Suprapubic skin (tissue), 4 donors: Measurements from ENCODE around the gene NEU4. TPM values are rescaled to one million over a fixed set of nuclear protein-coding genes. Genes with fewer than 3 reads are reported as not detected.
"Not testable (repeated sequence)": the region's sequence is repeated elsewhere in the genome, so short reads cannot be mapped to it uniquely, and the experiment has no call there.

Experiments
- DNase-seq, 2 donors: peaks; one replicate each; pipeline ENCODE4 v3.0.0-alpha.2; 2019; ENCODE audit warnings: low spot score in 2 of 2
- H3K27ac ChIP-seq: fragments of 200-600 bp; sonication (generic); one replicate; pipeline ENCODE4 v1.5.1; 2019
- H3K27me3 ChIP-seq: fragments of 200-600 bp; sonication (generic); one replicate; pipeline ENCODE4 v1.5.1; 2019
- H3K36me3 ChIP-seq: fragments of 200-600 bp; sonication (generic); one replicate; pipeline ENCODE4 v1.5.1; 2019
- H3K4me1 ChIP-seq: fragments of 200-600 bp; sonication (generic); one replicate; pipeline ENCODE4 v1.5.1; 2019
- H3K4me3 ChIP-seq: fragments of 200-600 bp; sonication (generic); one replicate; pipeline ENCODE4 v1.5.1; 2019; ENCODE audit warnings: mild to moderate bottlenecking
- H3K9me3 ChIP-seq: fragments of 200-600 bp; sonication (generic); one replicate; pipeline ENCODE4 v1.5.1; 2019
- CTCF ChIP-seq, 2 donors: fragments of 200-600 bp in 1 of 2; fragments of 450-650 bp in 1 of 2; sonication (generic) in 1 of 2; IDR thresholded peaks; one replicate each; pipeline ENCODE4 v1.5.1; 2016 to 2019; ENCODE audit warnings: antibody characterized with exemption in 2 of 2, mild to moderate bottlenecking in 1 of 2, moderate library complexity in 1 of 2
- EP300 ChIP-seq: sonication (generic); formaldehyde crosslinking; IDR thresholded peaks from one replicate; pipeline ENCODE4 v1.6.1; 2017; ENCODE audit warnings: antibody characterized with exemption
- POLR2A ChIP-seq, 2 donors: fragments of 450-650 bp; IDR thresholded peaks; one replicate each; pipeline ENCODE4 v1.6.1; 2017; ENCODE audit warnings: antibody characterized with exemption in 2 of 2, mild to moderate bottlenecking in 2 of 2, moderate library complexity in 2 of 2
- POLR2AphosphoS5 ChIP-seq, 3 donors: sonication (generic); formaldehyde crosslinking; IDR thresholded peaks; one replicate each; pipeline ENCODE4 v1.6.1; 2017; ENCODE audit warnings: antibody characterized with exemption in 3 of 3
- WGBS: methylation state at CpG from one replicate; pipeline ENCODE4 v1.1.5; 2018; 5-methylcytosine and 5-hydroxymethylcytosine counted together
- total RNA-seq, 4 donors: library from RNA; depleted of rRNA; stranded (reverse); fragments of >200 nt; gene quantifications; one replicate each; pipeline ENCODE4 v1.1.0, GENCODE V29; 2016

The NEU4 gene
- total RNA-seq, 4 donors from 2014 or later: 0.21 to 0.70 TPM; not detected in 2

DNA sequence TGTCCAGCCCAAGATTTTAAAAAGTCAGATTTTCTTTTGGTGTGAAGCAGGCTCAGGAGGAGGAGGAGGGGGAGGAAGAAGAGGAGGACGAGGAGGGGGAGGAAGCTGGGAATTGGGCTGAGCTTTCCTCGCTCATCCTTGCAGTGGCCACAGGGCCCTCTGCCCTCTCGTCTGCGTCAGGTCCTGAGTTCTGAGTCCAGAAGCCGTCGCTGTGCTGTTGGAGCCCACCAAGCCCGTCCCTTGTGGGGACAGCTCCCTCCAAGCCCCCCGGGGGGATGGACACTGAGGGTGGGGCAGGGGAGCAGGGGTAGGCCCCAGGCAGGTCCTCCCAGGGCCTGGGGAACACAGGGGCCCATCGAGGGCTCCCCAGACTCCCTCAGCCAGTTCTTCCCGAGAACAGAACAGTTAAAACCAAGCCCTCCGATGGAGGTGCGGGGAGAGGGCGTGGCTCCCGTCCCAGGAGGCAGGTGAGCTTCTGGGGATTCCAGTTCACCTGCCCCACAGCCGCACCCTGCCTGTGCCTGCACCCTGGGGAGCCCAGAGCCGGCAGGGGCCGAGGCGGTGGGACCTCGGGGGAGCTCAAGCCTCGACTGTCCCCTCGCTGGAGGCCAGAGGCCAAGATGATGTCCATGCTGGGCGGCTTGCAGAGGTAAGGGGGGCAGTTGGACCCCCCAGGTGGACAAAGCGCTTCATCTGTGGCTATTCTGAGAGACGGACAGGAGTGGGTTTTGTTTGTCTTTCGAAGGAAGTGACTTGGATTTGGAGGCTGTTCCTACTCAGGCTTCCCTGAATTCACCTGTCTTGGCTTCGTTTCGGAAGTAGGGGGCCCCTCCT lies 32.4 kb upstream of the NEU4 start, which contains the start of gene GAL3ST2:
Gene GAL3ST2 (plus strand): TSS at position 487 of the 834 bp plus-strand sequence. CDS start 134 bp downstream, at position 621.
- TF ChIP-seq POLR2A (IDR thresholded peaks at IDR 0.05) (no peak), CTCF (IDR thresholded peaks at IDR 0.05) (no peak), POLR2AphosphoS5 (IDR thresholded peaks at IDR 0.05) (no peak), EP300 (no peak)
- H3K27ac ChIP-seq: no peak within 1 kb of the TSS
- peaks cover 13% of the 10 kb centered on the region for H3K4me1 ChIP-seq

GRCh38 chr2:241777170-241777685 lies 31.8 kb upstream of the NEU4 start:
- Histone ChIP-seq H3K4me1 (peaks cover 10% of the 10 kb centered on the region), H3K4me3 (no peak overlapping the region), H3K27ac (no peak overlapping the region), H3K36me3 (no peaks in the 10 kb centered on the region), H3K27me3 (peaks cover 10% of the 10 kb centered on the region), H3K9me3 (no peaks in the 10 kb centered on the region)
- TF ChIP-seq EP300: no peak
- no peak for TF ChIP-seq CTCF (IDR thresholded peaks at IDR 0.05)
- no peak for TF ChIP-seq POLR2A (IDR thresholded peaks at IDR 0.05)
- no peak for TF ChIP-seq POLR2AphosphoS5 (IDR thresholded peaks at IDR 0.05)
- no peak for DNase-seq
- 57% methylated on average over 6 of the region's 22 CpGs for WGBS

More for the DNA sequence above, 32.4 kb upstream of the NEU4 start, which contains the start of gene GAL3ST2:
- Histone ChIP-seq H3K4me3 (no peak within 1 kb of the TSS), H3K36me3 (no peaks in the 10 kb centered on the region), H3K27me3 (peaks cover 10% of the 10 kb centered on the region), H3K9me3 (no peaks in the 10 kb centered on the region)
- DNase-seq: no peak
- WGBS: 61% methylated on average over 12 of the region's 27 CpGs

DNA sequence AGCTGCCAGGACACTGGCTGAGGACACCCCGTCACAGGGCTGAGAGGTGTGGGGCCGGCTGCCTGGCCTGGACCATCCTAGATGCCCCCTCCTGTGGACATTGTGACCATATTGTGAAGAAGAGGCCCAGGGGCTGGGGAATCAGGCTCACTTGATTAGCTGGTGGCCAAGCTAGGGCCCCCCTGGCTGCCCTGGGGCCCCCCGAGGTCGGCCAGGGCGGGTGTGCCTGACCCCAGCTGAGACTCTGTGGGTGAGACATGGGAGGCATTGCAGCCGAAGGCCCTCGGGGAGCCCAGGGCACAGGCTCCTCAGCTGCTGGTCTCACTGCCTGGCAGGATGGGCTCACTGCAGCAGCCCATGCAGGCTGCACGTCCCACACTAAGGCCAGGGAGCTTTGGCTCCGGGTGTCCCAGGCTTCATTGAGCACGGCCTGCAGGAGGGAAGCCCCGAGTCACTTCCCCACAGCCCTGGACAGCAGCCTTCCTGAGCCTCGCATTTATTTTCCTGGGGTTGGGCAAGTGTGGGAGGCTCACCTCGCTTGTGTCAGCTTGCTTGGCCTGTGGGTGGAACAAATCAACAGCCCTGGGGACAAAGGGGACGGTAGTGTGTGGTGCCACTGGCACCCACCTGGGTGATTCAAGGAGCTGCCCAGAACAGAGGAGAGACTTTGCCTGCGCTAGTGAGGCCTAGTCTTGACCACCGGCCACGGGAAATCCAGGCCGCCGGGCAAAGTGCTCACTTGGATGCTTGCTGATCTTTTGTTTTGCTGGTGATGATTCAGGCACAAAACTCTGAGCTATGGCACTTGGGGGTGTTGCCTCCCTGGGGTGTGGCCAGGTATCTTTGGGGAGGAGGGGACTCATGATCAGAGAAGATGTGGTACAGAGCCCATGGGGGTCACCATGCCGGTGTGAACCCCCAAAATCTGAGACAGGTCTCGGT lies 31.0 kb upstream of the NEU4 start:
- Histone ChIP-seq H3K27ac (no peak overlapping the region), H3K36me3 (no peaks in the 10 kb centered on the region), H3K9me3 (no peaks in the 10 kb centered on the region), H3K27me3 (peaks cover 10% of the 10 kb centered on the region), H3K4me3 (no peak overlapping the region), H3K4me1 (peaks cover 10% of the 10 kb centered on the region)
- 82% methylated on average over 7 of the region's 21 CpGs for WGBS
- no peak for DNase-seq
- no peak for TF ChIP-seq POLR2AphosphoS5 (IDR thresholded peaks at IDR 0.05)
- TF ChIP-seq POLR2A (IDR thresholded peaks at IDR 0.05): no peak

DNA sequence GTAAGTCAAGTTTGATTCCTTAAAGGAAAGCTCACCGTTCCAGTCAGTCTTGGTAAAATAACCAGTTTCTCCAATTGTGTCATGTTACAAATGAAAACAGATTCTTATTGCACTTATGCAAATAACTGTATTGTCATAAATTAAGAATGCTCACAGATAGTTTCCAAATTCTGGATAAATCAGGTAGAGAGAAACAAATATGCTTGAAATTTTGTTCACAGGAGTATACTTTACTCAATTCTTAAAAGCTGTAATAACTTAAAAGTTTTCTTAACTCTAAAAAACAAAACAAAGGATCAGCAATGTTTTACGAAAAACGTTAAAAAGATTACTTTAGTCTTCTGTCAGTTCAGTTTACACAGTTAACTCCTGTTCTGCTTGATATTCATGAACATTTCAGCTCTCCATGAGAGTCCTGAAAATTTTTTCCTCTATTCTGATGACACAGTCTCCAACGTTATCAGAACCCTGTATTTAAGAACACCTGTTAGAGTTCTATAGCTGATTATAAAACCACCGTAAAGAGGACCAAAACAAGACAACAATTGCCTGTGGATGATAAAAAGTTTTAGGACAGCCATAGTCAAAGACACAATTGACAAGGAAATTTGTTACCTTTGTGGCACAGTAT lies 27.9 kb upstream of the NEU4 start:
- no peaks in the 10 kb centered on the region for H3K27me3 ChIP-seq
- H3K4me3 ChIP-seq: no peak overlapping the region
- no peak overlapping the region for H3K27ac ChIP-seq
- WGBS: 81% methylated on average over 5 of the region's 5 CpGs
- H3K36me3 ChIP-seq: no peaks in the 10 kb centered on the region
- H3K9me3 ChIP-seq: no peaks in the 10 kb centered on the region
- no peak for DNase-seq
- peaks cover 10% of the 10 kb centered on the region for H3K4me1 ChIP-seq
- TF ChIP-seq POLR2AphosphoS5 (IDR thresholded peaks at IDR 0.05) (no peak), CTCF (IDR thresholded peaks at IDR 0.05) (no peak), POLR2A (IDR thresholded peaks at IDR 0.05) (no peak), EP300 (no peak)

DNA sequence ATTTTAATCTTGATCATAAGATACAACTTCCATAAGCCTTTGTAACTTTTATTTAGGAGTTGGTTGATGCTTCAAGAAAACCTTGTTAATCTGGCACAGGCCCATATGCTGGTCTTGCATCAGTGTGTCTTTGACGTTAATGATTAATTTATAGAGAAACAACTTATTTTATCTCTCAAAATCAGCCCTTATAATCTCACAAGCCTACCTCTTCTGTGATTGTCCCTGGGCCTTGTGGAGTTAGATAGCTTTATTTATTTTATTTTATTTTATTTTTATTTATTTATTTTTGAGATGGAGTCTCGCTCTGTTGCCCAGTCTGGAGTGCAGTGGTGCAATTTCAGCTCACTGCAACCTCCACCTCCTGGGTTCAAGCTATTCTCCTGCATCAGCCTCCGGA lies 26.9 kb upstream of the NEU4 start:
- H3K4me1 ChIP-seq: not testable (repeated sequence)

More for the DNA sequence above, 26.9 kb upstream of the NEU4 start:
- not testable (repeated sequence) for H3K27me3 ChIP-seq, H3K9me3 ChIP-seq, H3K4me3 ChIP-seq, H3K27ac ChIP-seq, H3K36me3 ChIP-seq, DNase-seq
- 96% methylated on average over 3 of the region's 3 CpGs for WGBS
